ENCODE results near the gene AFAP1L1. TPM values are rescaled to one million over a fixed set of nuclear protein-coding genes. Genes with fewer than 3 reads are reported as not detected.

AFAP1L1 gene
- total and polyA plus RNA-seq, 9 of the 15 experiments (the other 6 are each of a cell fraction or from before 2014, with no cell fraction given) = 0.01 to 0.12 (median 0.03) TPM; not detected in 4

DNA sequence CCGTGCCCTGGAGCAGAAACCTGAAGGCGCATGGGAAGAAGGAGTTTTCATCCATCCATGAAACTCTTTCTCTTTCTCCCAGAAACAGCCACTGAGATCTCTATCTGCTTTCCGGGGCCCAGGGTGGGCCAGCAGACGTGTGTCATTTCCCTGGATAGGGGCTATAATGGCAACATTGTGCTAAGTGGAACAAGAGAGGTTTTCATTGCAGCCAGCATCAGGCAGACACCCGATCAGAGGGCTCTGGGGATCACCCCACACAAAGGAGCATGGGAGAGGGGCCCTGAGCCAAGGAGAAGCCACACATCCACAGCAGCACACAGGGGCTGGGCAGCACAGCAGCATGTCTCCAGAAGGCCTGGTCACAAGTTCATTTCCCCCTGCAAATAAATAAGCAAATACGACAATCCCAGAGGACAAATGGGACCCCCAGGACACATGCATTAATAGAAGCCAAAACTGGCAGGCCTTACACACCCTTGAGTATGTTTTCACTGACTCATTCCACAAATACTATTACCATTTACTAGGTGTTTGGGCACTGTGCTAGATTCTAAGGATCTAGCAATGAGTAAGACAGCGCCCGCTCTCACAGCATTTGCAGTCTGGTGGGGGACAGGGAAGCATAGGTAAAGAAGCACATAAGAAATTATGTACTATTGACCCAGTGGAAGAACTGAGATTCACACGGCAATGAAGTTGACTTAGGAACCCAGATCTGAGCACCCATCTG is 4.3 kb upstream of the AFAP1L1 start (continued):
- TF ChIP-seq, protein P1, sequence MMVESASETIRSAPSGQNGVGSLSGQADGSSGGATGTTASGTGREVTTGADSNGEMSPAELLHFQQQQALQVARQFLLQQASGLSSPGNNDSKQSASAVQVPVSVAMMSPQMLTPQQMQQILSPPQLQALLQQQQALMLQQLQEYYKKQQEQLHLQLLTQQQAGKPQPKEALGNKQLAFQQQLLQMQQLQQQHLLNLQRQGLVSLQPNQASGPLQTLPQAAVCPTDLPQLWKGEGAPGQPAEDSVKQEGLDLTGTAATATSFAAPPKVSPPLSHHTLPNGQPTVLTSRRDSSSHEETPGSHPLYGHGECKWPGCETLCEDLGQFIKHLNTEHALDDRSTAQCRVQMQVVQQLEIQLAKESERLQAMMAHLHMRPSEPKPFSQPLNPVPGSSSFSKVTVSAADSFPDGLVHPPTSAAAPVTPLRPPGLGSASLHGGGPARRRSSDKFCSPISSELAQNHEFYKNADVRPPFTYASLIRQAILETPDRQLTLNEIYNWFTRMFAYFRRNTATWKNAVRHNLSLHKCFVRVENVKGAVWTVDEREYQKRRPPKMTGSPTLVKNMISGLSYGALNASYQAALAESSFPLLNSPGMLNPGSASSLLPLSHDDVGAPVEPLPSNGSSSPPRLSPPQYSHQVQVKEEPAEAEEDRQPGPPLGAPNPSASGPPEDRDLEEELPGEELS (CRISPR knock-in tag; IDR thresholded peaks at IDR 0.05; ENCODE audit: borderline replicate concordance) = no peak
- TF ChIP-seq MBD2 (IDR thresholded peaks at IDR 0.05; ENCODE audit: borderline replicate concordance, low read depth) (no peak), JUN (IDR thresholded peaks at IDR 0.05; ENCODE audit: borderline replicate concordance, low read depth, low read length) (no peak), JUN (CRISPR knock-in tag; IDR thresholded peaks at IDR 0.05; ENCODE audit: borderline replicate concordance) (no peak), PTTG1 (tag; IDR thresholded peaks at IDR 0.05; ENCODE audit: low read depth) (no peak)
- TF ChIP-seq, protein P2, sequence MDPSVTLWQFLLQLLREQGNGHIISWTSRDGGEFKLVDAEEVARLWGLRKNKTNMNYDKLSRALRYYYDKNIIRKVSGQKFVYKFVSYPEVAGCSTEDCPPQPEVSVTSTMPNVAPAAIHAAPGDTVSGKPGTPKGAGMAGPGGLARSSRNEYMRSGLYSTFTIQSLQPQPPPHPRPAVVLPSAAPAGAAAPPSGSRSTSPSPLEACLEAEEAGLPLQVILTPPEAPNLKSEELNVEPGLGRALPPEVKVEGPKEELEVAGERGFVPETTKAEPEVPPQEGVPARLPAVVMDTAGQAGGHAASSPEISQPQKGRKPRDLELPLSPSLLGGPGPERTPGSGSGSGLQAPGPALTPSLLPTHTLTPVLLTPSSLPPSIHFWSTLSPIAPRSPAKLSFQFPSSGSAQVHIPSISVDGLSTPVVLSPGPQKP (CRISPR knock-in tag; IDR thresholded peaks at IDR 0.05) = no peak

Data from K562 (cell line).